ENCODE measurements around the gene CD58.
"Not testable (repeated sequence)": the region's sequence is repeated elsewhere in the genome, so short reads cannot be mapped to it uniquely, and the experiment has no call there.

CD58 gene

GRCh38 chr1:116569381-116569670 lies 1.5 kb downstream of the CD58 start:
- DNase-seq, result no peak

- no peak for DNase-seq
Observed at GRCh38 chr1:116568662-116569380, 2.0 kb downstream of the CD58 start.

GRCh38 chr1:116567790-116568661 lies 2.8 kb downstream of the CD58 start:
- DNase-seq, result no peak

GRCh38 chr1:116565222-116565621 lies 5.6 kb downstream of the CD58 start:
- no peak for DNase-seq

DNA sequence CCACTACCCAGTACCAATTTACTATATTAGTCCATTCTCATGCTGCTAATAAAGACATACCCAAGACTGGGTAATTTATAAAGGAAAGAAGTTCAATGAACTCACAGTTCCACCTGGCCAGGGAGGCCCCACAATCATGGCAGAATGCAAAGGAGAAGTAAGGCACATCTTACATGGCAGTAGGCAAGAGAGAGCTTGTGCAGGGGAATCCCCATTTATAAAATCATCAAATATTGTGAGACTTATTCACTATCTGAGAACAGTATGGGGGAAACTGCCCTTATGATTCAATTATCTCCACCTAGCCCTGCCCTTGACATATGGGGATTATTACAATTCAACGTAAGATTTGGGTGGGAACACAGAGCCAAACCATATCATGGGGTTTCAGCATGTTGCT lies 6.4 kb downstream of the CD58 start:
- no peak for DNase-seq

DNA sequence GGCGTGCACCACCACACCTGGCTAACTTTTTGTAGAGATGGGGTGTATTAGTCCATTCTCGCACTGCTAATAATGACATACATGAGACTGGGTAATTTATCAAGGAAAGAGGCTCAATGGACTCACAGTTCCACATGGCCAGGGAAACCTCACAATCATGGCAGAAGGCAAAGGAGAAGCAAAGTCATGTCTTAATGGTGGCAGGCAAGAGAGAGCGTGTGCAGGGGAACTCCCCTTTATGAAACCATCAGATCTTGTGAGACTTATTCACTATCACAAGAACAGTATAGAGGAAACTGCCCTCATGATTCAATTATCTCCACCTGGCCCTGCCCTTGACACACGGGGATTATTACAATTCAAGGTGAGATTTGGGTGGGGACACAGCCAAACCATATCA lies 8.4 kb downstream of the CD58 start:
- not testable (repeated sequence) for DNase-seq

DNA sequence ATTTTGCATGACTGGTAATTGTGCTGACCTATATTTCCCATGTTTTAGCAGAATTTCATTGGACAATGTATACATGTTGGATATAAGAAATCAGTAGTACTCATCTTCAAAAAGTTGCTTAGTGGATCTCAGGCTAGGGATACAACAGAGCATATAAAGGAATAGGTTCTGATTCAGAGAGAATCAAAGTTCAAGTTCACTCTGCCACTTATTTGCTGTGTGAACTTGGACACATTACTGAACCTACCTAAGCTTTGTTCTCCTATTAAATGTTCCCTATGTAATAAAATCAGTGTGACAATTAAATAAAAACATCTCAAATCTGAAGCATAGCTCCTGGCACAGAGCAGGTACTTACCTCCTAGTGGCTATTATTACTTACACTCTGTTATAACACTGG lies 9.3 kb downstream of the CD58 start:
- DNase-seq, result no peak

DNA sequence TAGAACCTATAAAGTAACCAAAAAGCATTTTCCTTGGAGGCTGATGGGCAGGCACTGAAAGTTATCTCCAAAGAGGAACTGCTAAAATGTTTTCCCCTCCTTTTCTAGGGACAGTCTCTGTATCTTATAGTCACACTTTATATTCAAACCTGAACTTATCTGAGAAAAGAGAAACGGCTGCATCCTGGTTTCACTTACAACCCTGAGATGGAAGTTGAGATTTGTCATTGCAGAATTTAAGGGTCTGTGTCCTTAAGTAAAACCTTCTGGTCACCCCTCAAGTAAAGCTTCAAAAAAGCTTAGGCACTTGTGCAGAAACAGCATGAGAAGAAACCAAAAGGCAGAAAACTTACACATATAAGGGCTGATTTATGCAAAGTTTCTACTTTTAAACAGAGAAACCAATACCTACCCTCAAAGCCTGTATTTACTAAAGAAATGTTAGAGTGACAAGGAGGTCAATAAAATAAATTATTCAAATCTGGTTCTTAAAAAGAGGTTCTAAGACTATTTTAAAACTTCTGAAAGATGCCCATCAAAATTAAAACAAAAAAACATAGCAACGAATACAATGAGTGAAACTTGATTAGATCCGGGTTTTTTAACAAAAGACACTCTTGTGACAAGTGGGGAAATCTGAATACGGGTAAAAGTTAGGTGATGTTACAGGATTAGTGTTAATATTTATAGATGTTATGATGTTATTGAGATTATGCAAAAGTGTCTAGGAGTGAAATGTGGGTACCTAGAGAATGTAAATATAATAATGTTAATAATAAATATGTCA lies 9.9 kb downstream of the CD58 start:
- no peak for DNase-seq

DNA sequence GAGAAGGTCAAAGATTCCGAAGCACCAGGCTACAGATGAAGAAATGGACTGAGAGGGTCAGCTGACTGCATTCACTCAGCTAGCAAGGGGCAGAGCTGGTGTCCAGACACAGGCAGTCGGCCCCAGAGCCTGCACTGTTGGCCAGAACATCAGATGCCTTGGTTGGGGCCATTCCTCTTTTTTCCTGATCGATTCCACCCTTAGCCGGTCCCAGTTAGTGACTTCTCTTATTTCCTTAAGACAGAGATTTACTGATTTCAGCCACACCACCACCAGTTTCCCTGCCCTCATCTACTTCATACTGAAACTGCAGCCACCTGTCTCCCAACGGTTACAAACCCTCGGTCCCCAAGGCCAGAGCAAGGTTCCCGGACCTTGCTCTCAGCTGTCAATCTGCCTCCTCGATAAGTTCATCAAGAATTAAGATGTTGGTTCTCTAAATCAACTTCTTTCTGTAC lies 11.5 kb downstream of the CD58 start:
- no peak for DNase-seq

- DNase-seq, result no peak
Observed at GRCh38 chr1:116558571-116558970, 12.3 kb downstream of the CD58 start.

- no peak for DNase-seq
Observed at GRCh38 chr1:116558140-116558549, 12.7 kb downstream of the CD58 start.

GRCh38 chr1:116557323-116557878 lies 13.4 kb downstream of the CD58 start:
- no peak for DNase-seq

DNA sequence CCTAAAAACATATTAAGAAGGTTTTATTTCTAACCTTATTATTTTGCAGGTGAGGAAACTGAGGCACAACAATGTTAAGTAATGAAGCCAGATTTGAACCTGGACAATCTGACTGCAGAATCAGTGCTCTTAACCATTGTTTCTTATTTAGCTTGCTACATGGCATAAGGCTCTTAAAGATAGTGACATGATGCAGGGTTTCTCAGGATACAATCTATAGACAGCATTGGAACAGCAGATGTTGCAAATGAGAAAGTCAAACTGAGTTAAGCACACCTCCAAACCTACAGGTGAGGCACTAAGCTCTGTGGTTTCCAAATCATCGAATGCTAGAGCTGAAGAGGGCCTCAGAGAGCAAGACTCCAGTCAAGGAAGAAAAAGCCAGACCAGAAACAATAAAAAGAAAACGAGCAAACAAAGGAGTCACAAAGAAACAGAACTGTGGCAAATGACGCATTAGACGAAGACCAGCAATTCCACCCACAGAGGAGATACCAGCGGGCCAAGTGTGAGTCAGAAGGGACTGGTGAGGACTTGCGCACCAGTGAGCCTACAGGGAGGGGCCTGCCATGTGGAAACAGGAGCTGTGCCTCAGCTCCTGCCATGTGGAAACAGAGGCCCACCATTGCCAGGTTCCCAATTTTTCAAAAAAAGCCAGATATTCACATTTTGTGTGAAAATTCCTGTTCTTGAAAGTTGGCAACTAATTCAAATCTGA lies 14.4 kb downstream of the CD58 start:
- no peak for DNase-seq

DNA sequence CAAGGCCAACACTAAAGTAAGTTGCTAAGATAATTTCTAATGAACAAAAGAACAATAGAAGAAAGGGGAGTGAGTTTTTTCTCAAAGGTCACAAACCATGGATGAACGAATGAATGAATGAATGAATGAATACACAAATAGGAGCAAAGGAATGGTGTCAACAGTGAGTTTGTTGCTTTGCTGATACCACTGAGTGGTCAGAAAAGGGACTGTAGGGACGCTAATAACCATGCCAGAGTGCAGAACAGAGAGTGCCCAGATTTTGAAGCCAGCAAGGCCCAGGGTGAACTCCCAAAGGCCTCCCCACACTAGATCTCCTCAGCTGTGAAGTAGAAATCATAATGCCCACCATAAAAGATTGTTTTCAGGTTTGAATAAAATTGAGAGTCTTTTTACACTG lies 15.9 kb downstream of the CD58 start:
- DNase-seq, result no peak

- no peak for DNase-seq
Observed at GRCh38 chr1:116553386-116554115, 17.3 kb downstream of the CD58 start.

GRCh38 chr1:116546354-116546977 lies 24.4 kb downstream of the CD58 start:
- no peak for DNase-seq

DNA sequence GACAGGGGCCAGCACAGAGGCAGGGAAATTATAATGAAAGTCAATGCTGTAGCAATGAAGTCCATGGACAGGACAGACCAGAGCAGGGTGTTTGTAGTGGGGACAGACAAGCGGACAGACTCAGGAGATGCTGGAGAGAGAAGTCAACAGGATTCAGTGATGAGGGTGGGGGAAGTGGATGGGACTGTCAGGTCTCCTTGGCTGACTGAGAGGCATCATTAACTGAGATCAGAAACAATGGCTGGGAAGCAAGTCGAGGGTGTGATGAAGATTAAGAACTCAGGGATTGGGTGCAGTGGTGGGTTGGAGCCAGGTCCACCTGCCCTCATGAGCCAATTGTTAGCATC lies 25.5 kb downstream of the CD58 start:
- DNase-seq, result no peak

DNA sequence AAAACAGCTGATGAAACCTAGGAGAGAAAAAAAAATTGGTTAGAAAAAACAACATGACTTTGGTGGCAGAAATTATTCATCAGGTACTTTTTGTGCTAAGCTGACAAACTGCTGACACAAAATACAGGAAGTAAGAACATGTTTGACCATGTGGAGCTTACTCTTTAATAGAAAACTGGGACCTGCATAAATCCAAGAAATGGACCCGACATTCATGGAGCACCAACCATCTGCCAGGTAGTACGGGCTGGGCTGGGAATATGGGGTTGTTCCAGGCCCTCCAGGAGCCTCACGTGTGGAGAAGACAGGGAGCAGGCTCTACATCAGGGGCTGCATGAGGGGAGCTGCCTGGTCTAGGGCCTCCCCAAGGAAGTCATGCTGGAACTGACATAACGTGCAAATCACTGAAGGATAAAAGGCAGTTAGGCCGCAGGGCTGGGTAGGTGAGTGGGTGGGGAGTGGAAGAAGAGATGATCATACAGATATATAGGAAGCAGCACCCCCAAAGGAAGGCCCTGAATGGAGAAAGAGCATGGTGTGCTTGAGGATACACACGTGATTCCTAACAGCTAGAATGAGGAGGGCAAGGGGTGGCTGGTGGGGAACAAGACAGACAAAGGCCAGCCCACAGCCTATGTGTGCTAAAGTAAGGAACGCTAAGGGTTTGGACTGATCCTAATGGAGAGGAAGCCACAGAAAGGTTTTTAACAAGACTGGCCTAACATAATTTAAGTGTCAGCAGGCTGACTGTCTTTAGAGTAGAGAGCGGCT lies 26.1 kb downstream of the CD58 start:
- no peak for DNase-seq

GRCh38 chr1:116540088-116540487 lies 30.7 kb downstream of the CD58 start:
- DNase-seq, result no peak

DNA sequence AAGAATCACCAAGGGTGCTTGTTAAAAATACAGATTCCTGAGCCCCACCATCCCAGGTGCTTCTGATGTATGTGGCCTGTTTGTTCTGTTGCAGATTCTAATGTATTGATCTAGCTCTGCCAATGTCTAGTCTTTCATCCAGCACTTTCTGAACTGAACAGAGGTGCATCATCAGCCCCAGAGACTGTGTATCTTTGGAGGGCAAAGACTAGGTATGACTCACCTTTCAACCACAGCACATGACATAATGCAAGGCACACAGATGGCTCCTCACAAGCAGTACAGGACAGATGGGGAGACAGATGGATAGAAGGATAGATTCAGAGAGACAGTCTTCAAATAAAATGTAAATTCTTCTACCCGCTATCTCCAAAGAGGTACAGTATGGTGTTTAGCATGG lies 32.3 kb downstream of the CD58 start:
- DNase-seq, result no peak

GRCh38 chr1:116537898-116538297 lies 32.9 kb downstream of the CD58 start:
- DNase-seq, result no peak

Measured in NCI-H1417 treated with DMSO at 0.1 percent for 48 hours (cell line).